Peyer's patch (tissue), 4 donors: ENCODE measurements around the gene MAGEB2. TPM values are rescaled to one million over a fixed set of nuclear protein-coding genes. Genes with fewer than 3 reads are reported as not detected.

Experiments
- DNase-seq, 3 donors: peaks; one replicate each; pipeline ENCODE4 v3.0.0-alpha.2; 2017 to 2019
- H3K27ac ChIP-seq, 4 donors: fragments of 200-600 bp; sonication (generic); one replicate each; pipeline ENCODE4 v1.5.1; 2016 to 2019
- H3K27me3 ChIP-seq, 2 donors: fragments of 200-600 bp; sonication (generic); one replicate each; pipeline ENCODE4 v1.5.1; 2019
- H3K36me3 ChIP-seq, 3 donors: fragments of 200-600 bp; sonication (generic); one replicate each; pipeline ENCODE4 v1.5.1; 2016 to 2019
- H3K4me1 ChIP-seq, 4 donors: fragments of 200-600 bp; sonication (generic); one replicate each; pipeline ENCODE4 v1.5.1; 2016 to 2019
- H3K4me3 ChIP-seq, 4 donors: fragments of 200-600 bp; sonication (generic); 1 replicate in 3 of 4; 2 replicates in 1 of 4; pipeline ENCODE4 v1.5.1; 2016 to 2019; ENCODE audit warnings: mild to moderate bottlenecking in 1 of 4
- H3K9me3 ChIP-seq, 4 donors: fragments of 200-600 bp; sonication (generic); one replicate each; pipeline ENCODE4 v1.5.1; 2016 to 2019; ENCODE audit warnings: mild to moderate bottlenecking in 1 of 4
- CTCF ChIP-seq, 6 experiments: fragments of 450-650 bp in 4 of 6; fragments of 200-600 bp in 2 of 6; sonication (generic) in 1 of 6; IDR thresholded peaks; one replicate each; pipeline ENCODE4 v1.5.1; 2017 to 2019; ENCODE audit warnings: antibody characterized with exemption in 6 of 6, mild to moderate bottlenecking in 3 of 6, moderate library complexity in 1 of 6
- POLR2A ChIP-seq, 2 donors: fragments of 450-650 bp; IDR thresholded peaks; one replicate each; pipeline ENCODE4 v1.5.1; 2017; ENCODE audit warnings: antibody characterized with exemption in 2 of 2, mild to moderate bottlenecking in 2 of 2, moderate library complexity in 2 of 2
- total RNA-seq, 4 donors: library from RNA; depleted of rRNA; stranded (reverse); fragments of >200 nt; gene quantifications; one replicate each; pipeline ENCODE4 v1.1.0, GENCODE V29; 2016

Gene MAGEB2
- total RNA-seq, 4 donors from 2014 or later: not detected

- Histone ChIP-seq H3K27me3 (no peaks in the 10 kb centered on the region), H3K27ac (no peak overlapping the region), H3K36me3 (no peaks in the 10 kb centered on the region), H3K4me1 (no peaks in the 10 kb centered on the region), H3K9me3 (no peaks in the 10 kb centered on the region), H3K4me3 (no peak overlapping the region)
- DNase-seq: no peak
- TF ChIP-seq POLR2A (IDR thresholded peaks at IDR 0.05): no peak
- TF ChIP-seq CTCF (IDR thresholded peaks at IDR 0.05): no peak
Observed at GRCh38 chrX:30196322-30196721, 19.0 kb upstream of the MAGEB2 start.

DNA sequence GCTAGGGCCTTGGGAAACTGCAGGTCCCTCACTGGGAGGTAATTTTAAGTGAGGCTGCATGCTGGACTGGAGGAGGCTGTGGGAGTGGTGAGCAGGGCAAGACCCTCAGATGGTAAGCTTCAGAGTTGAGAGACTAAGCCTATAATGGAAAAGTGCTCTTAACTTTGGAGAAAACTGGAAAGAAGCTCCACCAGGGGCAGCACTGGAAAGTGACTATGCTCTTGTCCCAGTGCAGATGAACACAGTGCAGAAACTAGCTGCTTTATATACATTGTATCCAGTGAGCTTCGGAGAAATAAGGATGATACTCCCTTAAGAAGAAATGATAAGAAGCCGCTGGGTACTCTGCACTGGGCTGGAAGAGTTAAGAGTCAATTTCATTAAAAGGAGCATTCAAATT is 3.2 kb upstream of the MAGEB2 start:
- Histone ChIP-seq H3K4me3 (no peak overlapping the region), H3K27me3 (no peaks in the 10 kb centered on the region), H3K27ac (no peak overlapping the region), H3K4me1 (no peaks in the 10 kb centered on the region), H3K36me3 (no peaks in the 10 kb centered on the region), H3K9me3 (no peaks in the 10 kb centered on the region)
- DNase-seq: no peak
- TF ChIP-seq CTCF (IDR thresholded peaks at IDR 0.05) (no peak), POLR2A (IDR thresholded peaks at IDR 0.05) (no peak)

GRCh38 chrX:30217465-30217864 is 2.1 kb downstream of the MAGEB2 start:
- Histone ChIP-seq H3K27ac (no peak overlapping the region), H3K27me3 (no peaks in the 10 kb centered on the region), H3K4me1 (no peaks in the 10 kb centered on the region), H3K36me3 (no peaks in the 10 kb centered on the region), H3K4me3 (no peak overlapping the region), H3K9me3 (no peaks in the 10 kb centered on the region)
- no peak for TF ChIP-seq CTCF (IDR thresholded peaks at IDR 0.05)
- no peak for TF ChIP-seq POLR2A (IDR thresholded peaks at IDR 0.05)
- no peak for DNase-seq

- Histone ChIP-seq H3K9me3 (no peaks in the 10 kb centered on the region), H3K4me1 (no peaks in the 10 kb centered on the region), H3K27ac (no peak overlapping the region), H3K4me3 (no peak overlapping the region), H3K36me3 (no peaks in the 10 kb centered on the region), H3K27me3 (no peaks in the 10 kb centered on the region)
- TF ChIP-seq CTCF (IDR thresholded peaks at IDR 0.05) (no peak), POLR2A (IDR thresholded peaks at IDR 0.05) (no peak)
- DNase-seq: no peak
Observed at GRCh38 chrX:30219372-30219771, 4.0 kb downstream of the MAGEB2 start.

GRCh38 chrX:30220661-30221060 is 5.3 kb downstream of the MAGEB2 start:
- no peaks in the 10 kb centered on the region for H3K4me1 ChIP-seq
- no peaks in the 10 kb centered on the region for H3K36me3 ChIP-seq
- H3K4me3 ChIP-seq: no peak overlapping the region
- no peaks in the 10 kb centered on the region for H3K27me3 ChIP-seq
- DNase-seq: no peak
- H3K9me3 ChIP-seq: no peaks in the 10 kb centered on the region
- no peak overlapping the region for H3K27ac ChIP-seq
- no peak for TF ChIP-seq POLR2A (IDR thresholded peaks at IDR 0.05)
- no peak for TF ChIP-seq CTCF (IDR thresholded peaks at IDR 0.05)

DNA sequence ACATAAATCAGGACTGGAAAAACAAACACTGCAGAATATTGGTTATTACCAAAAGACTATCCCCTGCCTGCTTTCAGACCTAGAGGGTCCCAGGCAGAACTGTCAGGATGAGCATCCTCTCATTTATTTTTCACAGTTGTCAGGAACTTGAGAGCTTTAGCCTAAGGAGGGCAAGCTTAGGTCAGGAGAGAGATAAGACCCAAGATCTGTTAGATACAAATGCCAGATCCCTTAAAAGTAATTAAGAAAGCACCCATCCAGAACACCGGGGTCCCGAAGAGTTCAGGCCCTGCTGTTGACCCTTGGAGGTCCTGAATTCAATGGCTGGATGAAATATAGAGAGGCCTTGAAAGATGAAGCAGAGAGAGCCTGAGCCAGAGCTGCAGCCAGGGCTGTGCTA is 9.2 kb downstream of the MAGEB2 start:
- Histone ChIP-seq H3K27me3 (no peaks in the 10 kb centered on the region), H3K9me3 (no peaks in the 10 kb centered on the region), H3K27ac (no peak overlapping the region), H3K4me3 (no peak overlapping the region), H3K36me3 (no peaks in the 10 kb centered on the region), H3K4me1 (no peaks in the 10 kb centered on the region)
- TF ChIP-seq POLR2A (IDR thresholded peaks at IDR 0.05): no peak
- no peak for TF ChIP-seq CTCF (IDR thresholded peaks at IDR 0.05)
- no peak for DNase-seq
